ENCODE data around the gene CHERP.

DNA sequence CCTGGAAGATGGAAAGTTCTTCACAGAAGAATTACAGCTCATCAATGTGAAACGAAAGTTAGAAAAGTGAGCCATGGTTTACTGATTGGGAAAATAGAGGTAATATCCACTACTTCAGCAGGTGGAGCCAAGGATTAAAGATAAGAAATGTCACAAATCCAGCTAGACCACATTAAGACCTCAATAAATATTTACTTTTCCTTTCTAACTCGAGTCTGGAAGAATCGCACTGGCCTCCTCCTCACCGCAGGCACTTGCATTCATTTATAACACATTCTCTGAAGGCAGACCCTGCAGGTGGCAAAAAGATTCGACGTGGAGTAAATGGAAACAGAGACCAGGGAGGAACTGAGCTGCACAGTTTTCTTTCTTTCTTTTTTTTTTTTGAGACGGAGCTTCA, 22.6 kb upstream of the CHERP start:
- TF ChIP-seq, protein P1, sequence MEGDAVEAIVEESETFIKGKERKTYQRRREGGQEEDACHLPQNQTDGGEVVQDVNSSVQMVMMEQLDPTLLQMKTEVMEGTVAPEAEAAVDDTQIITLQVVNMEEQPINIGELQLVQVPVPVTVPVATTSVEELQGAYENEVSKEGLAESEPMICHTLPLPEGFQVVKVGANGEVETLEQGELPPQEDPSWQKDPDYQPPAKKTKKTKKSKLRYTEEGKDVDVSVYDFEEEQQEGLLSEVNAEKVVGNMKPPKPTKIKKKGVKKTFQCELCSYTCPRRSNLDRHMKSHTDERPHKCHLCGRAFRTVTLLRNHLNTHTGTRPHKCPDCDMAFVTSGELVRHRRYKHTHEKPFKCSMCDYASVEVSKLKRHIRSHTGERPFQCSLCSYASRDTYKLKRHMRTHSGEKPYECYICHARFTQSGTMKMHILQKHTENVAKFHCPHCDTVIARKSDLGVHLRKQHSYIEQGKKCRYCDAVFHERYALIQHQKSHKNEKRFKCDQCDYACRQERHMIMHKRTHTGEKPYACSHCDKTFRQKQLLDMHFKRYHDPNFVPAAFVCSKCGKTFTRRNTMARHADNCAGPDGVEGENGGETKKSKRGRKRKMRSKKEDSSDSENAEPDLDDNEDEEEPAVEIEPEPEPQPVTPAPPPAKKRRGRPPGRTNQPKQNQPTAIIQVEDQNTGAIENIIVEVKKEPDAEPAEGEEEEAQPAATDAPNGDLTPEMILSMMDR (conservative IDR thresholded peaks at IDR 0.05; ENCODE audit: low read depth in 2 of 2), result no peak
- TF ChIP-seq, protein P2, sequence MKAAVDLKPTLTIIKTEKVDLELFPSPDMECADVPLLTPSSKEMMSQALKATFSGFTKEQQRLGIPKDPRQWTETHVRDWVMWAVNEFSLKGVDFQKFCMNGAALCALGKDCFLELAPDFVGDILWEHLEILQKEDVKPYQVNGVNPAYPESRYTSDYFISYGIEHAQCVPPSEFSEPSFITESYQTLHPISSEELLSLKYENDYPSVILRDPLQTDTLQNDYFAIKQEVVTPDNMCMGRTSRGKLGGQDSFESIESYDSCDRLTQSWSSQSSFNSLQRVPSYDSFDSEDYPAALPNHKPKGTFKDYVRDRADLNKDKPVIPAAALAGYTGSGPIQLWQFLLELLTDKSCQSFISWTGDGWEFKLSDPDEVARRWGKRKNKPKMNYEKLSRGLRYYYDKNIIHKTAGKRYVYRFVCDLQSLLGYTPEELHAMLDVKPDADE (IDR thresholded peaks at IDR 0.05), result no peak
- TF ChIP-seq EZH2phosphoT487 (IDR thresholded peaks at IDR 0.05; ENCODE audit: unreplicated experiment) (no peak), POLR2AphosphoS5 (IDR thresholded peaks at IDR 0.05; ENCODE audit: low read depth) (no peak), ZNF331 (CRISPR knock-in tag; IDR thresholded peaks at IDR 0.05; ENCODE audit: low read depth) (no peak), EZH2 (IDR thresholded peaks at IDR 0.05; ENCODE audit: low read depth, unreplicated experiment) (no peak), JUNB (IDR thresholded peaks at IDR 0.05; ENCODE audit: unreplicated experiment) (no peak)
- TF ChIP-seq, protein P3, sequence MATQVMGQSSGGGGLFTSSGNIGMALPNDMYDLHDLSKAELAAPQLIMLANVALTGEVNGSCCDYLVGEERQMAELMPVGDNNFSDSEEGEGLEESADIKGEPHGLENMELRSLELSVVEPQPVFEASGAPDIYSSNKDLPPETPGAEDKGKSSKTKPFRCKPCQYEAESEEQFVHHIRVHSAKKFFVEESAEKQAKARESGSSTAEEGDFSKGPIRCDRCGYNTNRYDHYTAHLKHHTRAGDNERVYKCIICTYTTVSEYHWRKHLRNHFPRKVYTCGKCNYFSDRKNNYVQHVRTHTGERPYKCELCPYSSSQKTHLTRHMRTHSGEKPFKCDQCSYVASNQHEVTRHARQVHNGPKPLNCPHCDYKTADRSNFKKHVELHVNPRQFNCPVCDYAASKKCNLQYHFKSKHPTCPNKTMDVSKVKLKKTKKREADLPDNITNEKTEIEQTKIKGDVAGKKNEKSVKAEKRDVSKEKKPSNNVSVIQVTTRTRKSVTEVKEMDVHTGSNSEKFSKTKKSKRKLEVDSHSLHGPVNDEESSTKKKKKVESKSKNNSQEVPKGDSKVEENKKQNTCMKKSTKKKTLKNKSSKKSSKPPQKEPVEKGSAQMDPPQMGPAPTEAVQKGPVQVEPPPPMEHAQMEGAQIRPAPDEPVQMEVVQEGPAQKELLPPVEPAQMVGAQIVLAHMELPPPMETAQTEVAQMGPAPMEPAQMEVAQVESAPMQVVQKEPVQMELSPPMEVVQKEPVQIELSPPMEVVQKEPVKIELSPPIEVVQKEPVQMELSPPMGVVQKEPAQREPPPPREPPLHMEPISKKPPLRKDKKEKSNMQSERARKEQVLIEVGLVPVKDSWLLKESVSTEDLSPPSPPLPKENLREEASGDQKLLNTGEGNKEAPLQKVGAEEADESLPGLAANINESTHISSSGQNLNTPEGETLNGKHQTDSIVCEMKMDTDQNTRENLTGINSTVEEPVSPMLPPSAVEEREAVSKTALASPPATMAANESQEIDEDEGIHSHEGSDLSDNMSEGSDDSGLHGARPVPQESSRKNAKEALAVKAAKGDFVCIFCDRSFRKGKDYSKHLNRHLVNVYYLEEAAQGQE (IDR thresholded peaks at IDR 0.05; ENCODE audit: unreplicated experiment), result no peak

Data from GM23338 (cell line).